HG03060 (cell line): Measurements from ENCODE around the gene TM9SF2.
"Not testable (repeated sequence)": the region's sequence is repeated elsewhere in the genome, so short reads cannot be mapped to it uniquely, and the experiment has no call there.

Experiments used
- ATAC-seq: cut with Tn5 transposase; IDR thresholded peaks from one replicate; pipeline ENCODE4 v1.9.1; 2021; ENCODE audit warnings: low read depth, moderate number of reproducible peaks; ENCODE audit not compliant: unreplicated experiment

The TM9SF2 gene

GRCh38 chr13:99501184-99501847 lies at the start of gene TM9SF2:
Gene TM9SF2, plus strand, starts transcription at chr13:99501472. Its CDS starts 135 bp downstream, at chr13:99501607.
- peak; percentile 24 for ATAC-seq

- no peak for ATAC-seq
These were observed 46.6 kb upstream of the TM9SF2 start for GRCh38 chr13:99454518-99455183.

GRCh38 chr13:99459099-99459850 lies 42.0 kb upstream of the TM9SF2 start:
- ATAC-seq, result no peak

- not testable (repeated sequence) for ATAC-seq
These were observed 40.5 kb upstream of the TM9SF2 start for GRCh38 chr13:99460802-99461201.

- no peak for ATAC-seq
These were observed 37.5 kb upstream of the TM9SF2 start for GRCh38 chr13:99463646-99464397.

- no peak for ATAC-seq
These were observed 36.8 kb upstream of the TM9SF2 start for GRCh38 chr13:99464441-99464949.

GRCh38 chr13:99465454-99465853 lies 35.8 kb upstream of the TM9SF2 start:
- ATAC-seq, result no peak

GRCh38 chr13:99467764-99468163 lies 33.5 kb upstream of the TM9SF2 start:
- ATAC-seq, result no peak

GRCh38 chr13:99469041-99469440 lies 32.2 kb upstream of the TM9SF2 start:
- ATAC-seq, result no peak

- ATAC-seq, result no peak
These were observed 31.2 kb upstream of the TM9SF2 start for GRCh38 chr13:99470027-99470426.

- ATAC-seq, result no peak
These were observed 29.8 kb upstream of the TM9SF2 start for GRCh38 chr13:99471221-99472121.

- ATAC-seq, result no peak
These were observed 29.2 kb upstream of the TM9SF2 start for GRCh38 chr13:99472122-99472440.

- ATAC-seq, result no peak
These were observed 27.8 kb upstream of the TM9SF2 start for GRCh38 chr13:99473515-99473914.

GRCh38 chr13:99476648-99477047 lies 24.6 kb upstream of the TM9SF2 start:
- ATAC-seq, result no peak

GRCh38 chr13:99477493-99477892 lies 23.8 kb upstream of the TM9SF2 start:
- no peak for ATAC-seq

- no peak for ATAC-seq
These were observed 19.9 kb upstream of the TM9SF2 start for GRCh38 chr13:99481366-99481765.

- no peak for ATAC-seq
These were observed 16.8 kb upstream of the TM9SF2 start for GRCh38 chr13:99484473-99484872.

GRCh38 chr13:99486996-99487395 lies 14.3 kb upstream of the TM9SF2 start:
- no peak for ATAC-seq

GRCh38 chr13:99489028-99489427 lies 12.2 kb upstream of the TM9SF2 start:
- ATAC-seq, result no peak

GRCh38 chr13:99491750-99492149 lies 9.5 kb upstream of the TM9SF2 start:
- ATAC-seq, result not testable (repeated sequence)
